GM18907 (cell line): ENCODE data around the gene PRR15.

ENCODE experiments used
- ATAC-seq: cut with Tn5 transposase; IDR thresholded peaks from one replicate; pipeline ENCODE4 v1.9.1; 2021; ENCODE audit warnings: mild to moderate bottlenecking, moderate library complexity; ENCODE audit not compliant: unreplicated experiment

The PRR15 gene

GRCh38 chr7:29567174-29567573 lies 3.5 kb downstream of the PRR15 start:
- no peak for ATAC-seq

- no peak for ATAC-seq
Measured at GRCh38 chr7:29569648-29570047, 6.0 kb downstream of the PRR15 start.

GRCh38 chr7:29572558-29572957 lies 8.9 kb downstream of the PRR15 start:
- ATAC-seq, result no peak

GRCh38 chr7:29573567-29573966 lies 9.9 kb downstream of the PRR15 start:
- ATAC-seq, result no peak

GRCh38 chr7:29574659-29575058 lies 11.0 kb downstream of the PRR15 start:
- ATAC-seq, result no peak

GRCh38 chr7:29587195-29587808 lies 23.7 kb downstream of the PRR15 start:
- ATAC-seq, result no peak

- ATAC-seq, result no peak
Measured at GRCh38 chr7:29588212-29588611, 24.6 kb downstream of the PRR15 start.

- ATAC-seq, result peak; percentile 75
Measured at GRCh38 chr7:29588900-29589696, 25.5 kb downstream of the PRR15 start.

- ATAC-seq, result no peak
Measured at GRCh38 chr7:29592866-29593265, 29.2 kb downstream of the PRR15 start.

GRCh38 chr7:29593459-29593858 lies 29.8 kb downstream of the PRR15 start:
- ATAC-seq, result no peak

GRCh38 chr7:29596593-29597178 lies 33.1 kb downstream of the PRR15 start:
- no peak for ATAC-seq

- no peak for ATAC-seq
Measured at GRCh38 chr7:29597266-29597665, 33.6 kb downstream of the PRR15 start.

GRCh38 chr7:29598137-29598536 lies 34.5 kb downstream of the PRR15 start:
- no peak for ATAC-seq

- ATAC-seq, result no peak
Measured at GRCh38 chr7:29598613-29599012, 35.0 kb downstream of the PRR15 start.

- ATAC-seq, result no peak
Measured at GRCh38 chr7:29599026-29599425, 35.4 kb downstream of the PRR15 start.

GRCh38 chr7:29600661-29601060 lies 37.0 kb downstream of the PRR15 start:
- ATAC-seq, result no peak

- no peak for ATAC-seq
Measured at GRCh38 chr7:29604052-29604451, 40.4 kb downstream of the PRR15 start.

GRCh38 chr7:29604702-29605101 lies 41.1 kb downstream of the PRR15 start:
- no peak for ATAC-seq

- ATAC-seq, result no peak
Measured at GRCh38 chr7:29605671-29606070, 42.0 kb downstream of the PRR15 start.

- no peak for ATAC-seq
Measured at GRCh38 chr7:29606287-29606721, 42.7 kb downstream of the PRR15 start.

GRCh38 chr7:29606830-29607229 lies 43.2 kb downstream of the PRR15 start:
- no peak for ATAC-seq

GRCh38 chr7:29607259-29607658 lies 43.6 kb downstream of the PRR15 start:
- no peak for ATAC-seq
